ENCODE results near the gene GLTP. TPM values are rescaled to one million over a fixed set of nuclear protein-coding genes. Genes with fewer than 3 reads are reported as not detected.
"Not testable (repeated sequence)": the region's sequence is repeated elsewhere in the genome, so short reads cannot be mapped to it uniquely, and the experiment has no call there.

The GLTP gene
- total RNA-seq, 1 donor from 2014 or later: 8.8 TPM

- ATAC-seq (no peak), DNase-seq (ENCODE audit: low spot score) (no peak)
These were observed 844 bp downstream of the GLTP start for GRCh38 chr12:109879351-109880042.

- DNase-seq (ENCODE audit: low spot score) (no peak), ATAC-seq (no peak)
These were observed 1.6 kb downstream of the GLTP start for GRCh38 chr12:109878749-109879148.

DNA sequence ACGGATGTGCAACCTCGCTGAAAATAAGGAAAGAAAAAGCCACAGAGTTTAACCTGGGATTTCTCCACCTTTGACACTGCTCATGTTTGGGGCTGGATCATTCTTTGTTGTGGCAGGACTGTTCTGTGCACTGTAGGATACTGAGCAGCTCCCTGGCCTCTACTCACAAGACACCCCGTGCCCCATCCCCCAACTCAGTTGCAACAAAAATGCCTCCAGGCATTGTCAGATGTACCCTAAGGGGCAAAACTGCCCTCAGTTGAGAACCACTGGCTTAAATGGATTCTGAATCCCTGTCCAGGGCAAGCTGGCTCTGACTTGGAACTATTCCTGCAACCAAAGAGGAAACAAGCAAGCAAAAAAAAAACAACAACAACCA lies 2.1 kb downstream of the GLTP start:
- DNase-seq (ENCODE audit: low spot score) (no peak), ATAC-seq (no peak)

DNA sequence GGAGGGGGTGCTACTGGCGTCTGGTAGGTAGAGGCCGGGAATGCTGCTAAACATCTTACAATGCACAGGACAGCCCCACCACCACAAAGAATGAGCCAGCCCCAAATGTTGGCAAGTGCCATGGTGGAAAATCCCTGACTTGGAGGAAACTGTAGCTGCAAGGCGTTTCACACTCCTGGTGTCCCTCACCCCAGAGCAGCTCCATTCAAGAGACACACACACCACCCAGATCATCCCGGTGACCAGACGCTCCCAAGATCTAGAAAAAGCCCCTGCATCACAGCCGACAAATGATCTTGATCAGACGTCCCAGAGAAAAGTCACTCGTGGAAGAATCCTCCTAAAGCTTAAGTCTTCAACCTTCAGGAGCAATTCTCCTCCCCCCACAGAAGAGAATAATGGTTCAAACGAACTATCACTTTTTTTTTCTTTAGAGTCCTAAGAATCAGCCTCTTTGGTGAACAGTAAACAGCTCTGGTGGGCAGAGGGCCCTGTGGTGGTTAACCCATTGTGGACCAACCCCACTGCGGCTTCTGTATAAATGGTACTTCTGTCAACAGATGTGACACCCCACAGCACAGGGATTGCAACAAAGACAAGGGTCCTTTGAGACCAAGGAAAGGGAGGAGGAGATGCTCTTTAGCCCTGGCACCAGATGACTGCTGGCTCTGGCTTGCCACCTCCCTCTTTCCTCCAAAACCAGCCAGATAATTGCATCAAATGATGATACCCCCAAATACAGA lies 2.7 kb downstream of the GLTP start:
- ATAC-seq: no peak
- no peak for DNase-seq (ENCODE audit: low spot score)

DNA sequence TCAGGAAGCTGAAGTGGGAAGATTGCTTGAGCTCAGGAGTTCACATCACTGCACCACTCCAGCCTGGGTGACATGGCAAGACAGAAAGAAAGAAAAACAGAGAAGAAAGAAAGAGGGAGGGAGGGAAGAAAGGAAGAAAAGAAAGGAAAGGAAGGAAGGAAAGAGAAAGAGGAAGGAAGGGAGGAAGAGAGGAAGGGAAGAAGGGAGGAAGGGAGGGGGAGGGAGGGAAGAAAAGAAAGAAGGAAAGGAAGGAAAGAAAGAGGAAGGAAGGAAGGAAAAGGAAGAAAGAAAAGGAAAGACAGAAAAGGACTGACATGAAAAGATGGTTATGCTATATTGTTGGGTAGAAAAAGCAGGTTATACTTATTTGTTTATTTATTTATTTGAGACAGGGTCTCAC lies 3.9 kb downstream of the GLTP start:
- no peak for ATAC-seq

GRCh38 chr12:109875572-109876131 lies 4.7 kb downstream of the GLTP start:
- DNase-seq (ENCODE audit: low spot score) (no peak), ATAC-seq (no peak)

More for the DNA sequence above, 3.9 kb downstream of the GLTP start:
- no peak for DNase-seq (ENCODE audit: low spot score)

DNA sequence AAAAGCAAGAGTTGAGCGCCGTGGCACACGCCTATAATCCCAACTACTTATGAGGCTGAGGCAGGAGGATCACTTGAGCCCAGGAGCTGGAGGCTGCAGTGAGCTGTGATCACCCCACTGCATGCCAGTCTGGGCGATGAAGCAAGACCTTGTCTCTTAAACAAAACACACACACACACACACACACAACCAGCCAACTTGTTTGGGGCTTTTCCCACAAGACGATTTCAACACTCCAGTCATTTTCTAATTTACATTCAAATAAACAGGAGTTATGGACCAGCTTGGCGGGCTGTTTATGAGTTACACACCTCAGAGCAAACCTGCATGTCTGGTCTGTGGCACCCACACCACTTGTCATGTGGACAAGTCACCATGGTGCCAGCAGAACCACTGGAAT lies 6.7 kb downstream of the GLTP start:
- DNase-seq (ENCODE audit: low spot score): no peak
- peak; percentile 36 for ATAC-seq

- ATAC-seq: peak; percentile 49
- DNase-seq (ENCODE audit: low spot score): no peak
These were observed 8.6 kb downstream of the GLTP start for GRCh38 chr12:109871668-109872314.

GRCh38 chr12:109870648-109871047 lies 9.7 kb downstream of the GLTP start:
- ATAC-seq: no peak

DNA sequence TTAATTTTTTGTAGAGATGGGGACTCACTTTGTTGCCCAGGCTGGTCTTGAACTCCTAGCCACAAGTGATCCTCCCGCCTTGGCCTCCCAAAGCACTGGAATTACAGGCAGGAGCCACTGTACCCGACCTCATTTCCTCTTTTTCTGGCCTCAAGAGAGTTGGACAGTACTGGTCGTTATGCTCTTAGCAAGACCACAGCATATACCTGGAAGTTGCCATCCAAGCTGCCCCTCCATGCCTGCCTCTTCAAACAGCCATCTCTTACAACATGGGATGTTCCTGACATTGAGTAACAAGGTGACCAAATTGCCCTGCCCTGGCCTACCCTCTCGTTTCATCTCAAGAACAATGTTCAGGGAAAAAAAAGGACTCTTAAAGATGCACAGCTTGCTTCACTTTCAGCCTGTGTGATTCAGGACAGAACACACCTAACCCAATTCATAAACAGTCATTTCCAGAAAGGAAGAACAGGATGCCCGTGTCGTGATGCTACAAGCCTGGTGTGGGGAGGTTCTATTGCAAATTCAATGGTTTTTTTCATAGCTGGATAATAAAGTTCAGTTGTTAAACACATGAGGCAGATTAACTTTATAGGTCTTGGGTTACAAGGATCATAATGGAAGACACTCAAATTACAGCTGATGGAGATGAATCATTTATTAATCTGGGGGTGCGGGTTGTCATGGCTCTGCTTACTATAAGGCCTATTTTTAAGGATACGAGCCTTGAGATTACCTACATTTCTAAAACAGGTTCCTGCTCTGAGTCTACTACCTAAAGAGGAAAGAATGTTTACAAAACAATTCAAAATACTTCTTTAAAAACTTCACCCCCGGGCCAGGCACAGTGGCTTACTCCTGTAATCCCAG lies 11.9 kb downstream of the GLTP start:
- no peak for ATAC-seq
- DNase-seq (ENCODE audit: low spot score): no peak

More at GRCh38 chr12:109870648-109871047, 9.7 kb downstream of the GLTP start:
- no peak for DNase-seq (ENCODE audit: low spot score)

- ATAC-seq (no peak), DNase-seq (ENCODE audit: low spot score) (no peak)
These were observed 15.4 kb downstream of the GLTP start for GRCh38 chr12:109864916-109865315.

DNA sequence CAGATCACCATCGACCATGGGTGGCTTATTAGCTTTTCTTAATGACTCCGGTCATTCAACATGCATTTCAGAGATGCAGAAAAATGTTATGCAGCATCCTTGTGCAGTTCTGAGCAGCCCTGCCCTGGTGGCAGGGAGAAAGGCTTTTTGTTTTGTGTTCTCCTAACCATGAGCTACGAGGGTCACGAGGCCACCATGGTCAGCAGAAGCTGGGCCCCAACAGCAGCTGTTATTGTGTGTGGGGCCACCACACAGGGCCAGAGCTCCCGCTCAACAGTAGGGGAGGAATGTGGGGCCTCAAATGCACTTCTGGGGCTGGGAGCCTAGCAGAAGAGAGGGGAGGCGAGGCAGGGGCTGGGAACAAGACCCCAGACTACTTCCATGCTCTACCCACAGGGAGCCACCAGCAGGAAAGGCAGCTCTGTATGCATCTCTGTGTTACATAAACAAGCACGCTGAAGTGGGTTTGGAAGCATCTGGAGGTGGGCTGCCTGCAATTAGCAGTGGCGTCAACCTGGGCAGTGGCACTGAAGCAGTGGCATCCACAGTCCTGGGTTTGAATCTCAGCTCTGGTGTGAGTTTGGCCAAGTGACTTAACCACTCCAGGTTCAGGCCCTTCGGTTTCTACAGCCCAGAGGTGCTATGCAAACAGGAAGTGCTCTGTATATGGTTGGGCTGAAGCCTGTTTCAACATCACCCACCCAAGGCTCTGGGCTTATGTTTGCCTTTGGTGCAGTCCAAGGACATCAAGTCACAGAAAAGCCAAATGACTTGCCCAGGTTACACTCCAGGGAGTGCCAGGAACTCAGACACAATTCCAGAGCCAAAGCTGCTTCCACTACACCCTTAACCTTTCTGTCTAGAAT lies 16.3 kb downstream of the GLTP start:
- ATAC-seq: peak; percentile 87
- peak; percentile 82 for DNase-seq (ENCODE audit: low spot score)

- not testable (repeated sequence) for DNase-seq (ENCODE audit: low spot score)
- peak; percentile 3 for ATAC-seq
These were observed 17.9 kb downstream of the GLTP start for GRCh38 chr12:109862491-109862890.

- DNase-seq (ENCODE audit: low spot score) (no peak), ATAC-seq (no peak)
These were observed 18.5 kb downstream of the GLTP start for GRCh38 chr12:109861689-109862314.

DNA sequence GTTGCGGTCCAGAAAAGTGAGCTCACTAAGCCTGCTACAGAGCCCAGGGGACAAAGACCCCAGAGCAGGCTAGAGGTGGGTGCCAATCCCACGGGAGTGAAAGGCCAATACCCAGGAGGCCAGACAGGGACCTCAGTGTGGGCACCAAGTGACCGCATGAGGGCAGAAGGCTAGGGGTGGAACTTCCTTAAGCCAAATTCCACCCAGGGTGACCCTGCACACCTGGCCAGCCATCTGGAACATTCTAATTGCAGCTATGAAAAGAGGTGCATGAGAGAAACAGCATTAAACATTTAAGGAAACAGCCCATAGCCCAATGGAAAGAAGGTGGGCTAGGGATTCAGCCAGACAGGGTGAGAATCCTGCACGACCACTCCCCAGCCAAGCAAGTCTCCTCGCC lies 19.4 kb downstream of the GLTP start:
- ATAC-seq (no peak), DNase-seq (ENCODE audit: low spot score) (no peak)

DNA sequence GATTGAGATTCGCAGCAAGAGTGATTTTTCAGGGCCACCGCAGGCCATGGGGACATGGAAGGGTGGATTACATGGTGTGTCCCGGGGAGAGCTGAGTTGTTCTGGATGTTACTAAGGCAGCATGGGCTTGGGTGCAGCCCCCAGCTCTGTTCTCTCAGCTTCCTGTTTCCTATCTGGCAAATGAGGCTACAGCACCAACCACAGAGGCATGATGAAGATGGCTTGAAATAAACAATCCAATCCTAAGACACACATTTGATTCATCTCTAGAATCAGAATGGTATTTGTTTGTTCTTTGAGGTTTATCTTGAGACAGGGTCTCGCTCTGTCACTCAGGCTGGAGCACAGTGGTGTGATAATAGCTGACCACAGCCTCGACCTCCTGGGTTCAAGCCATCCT lies 21.6 kb downstream of the GLTP start:
- DNase-seq (ENCODE audit: low spot score) (no peak), ATAC-seq (no peak)

DNA sequence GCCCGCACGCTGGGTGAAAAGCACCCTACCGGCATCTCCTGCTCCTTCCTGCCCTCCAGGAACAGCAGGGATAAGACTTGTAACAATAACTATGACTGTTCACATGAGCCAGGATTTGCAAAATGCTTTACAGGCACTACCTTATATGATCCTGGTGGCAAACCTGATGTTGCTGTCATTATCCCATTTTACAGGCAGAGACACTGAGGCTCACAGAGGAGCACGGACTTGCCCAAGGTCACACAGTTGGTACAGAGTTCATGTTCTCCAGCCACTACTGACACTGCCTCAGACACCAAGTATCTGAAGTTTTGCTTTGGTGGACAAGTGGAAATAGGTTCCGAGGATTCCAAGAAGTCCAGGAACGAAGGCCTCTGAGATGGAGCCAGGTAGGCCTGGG lies 22.6 kb downstream of the GLTP start:
- no peak for ATAC-seq
- no peak for DNase-seq (ENCODE audit: low spot score)

GRCh38 chr12:109855377-109855776 lies 25.0 kb downstream of the GLTP start:
- ATAC-seq (no peak), DNase-seq (ENCODE audit: low spot score) (no peak)

DNA sequence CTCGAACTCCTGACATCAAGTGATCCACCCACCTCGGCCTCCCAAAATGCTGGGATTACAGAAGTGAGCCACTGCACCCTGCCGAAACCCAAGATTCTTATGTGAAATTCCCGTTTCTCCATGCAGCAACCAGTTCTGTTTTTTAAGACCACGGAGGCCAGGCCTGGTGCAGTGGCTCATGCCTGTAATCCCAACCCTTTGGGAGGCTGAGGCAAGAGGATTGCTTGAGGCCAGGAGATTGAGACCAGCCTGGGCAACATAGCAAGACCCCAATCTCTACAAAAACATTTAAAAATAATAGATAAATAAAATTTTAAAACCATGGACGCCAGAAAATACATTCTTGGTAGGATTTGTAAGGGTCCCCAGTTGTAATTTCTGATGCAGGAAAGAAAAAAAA lies 29.8 kb downstream of the GLTP start:
- ATAC-seq; DNase-seq (ENCODE audit: low spot score): not testable (repeated sequence)

Measured in left lobe of liver (tissue), 2 donors.